Measurements from ENCODE around the gene PGM3. TPM values are rescaled to one million over a fixed set of nuclear protein-coding genes. Genes with fewer than 3 reads are reported as not detected.

Gene PGM3
- total RNA-seq, 1 experiment from 2014 or later: 17.0 TPM

- TF ChIP-seq CTCF (conservative IDR thresholded peaks at IDR 0.05; ENCODE audit: low read depth, low read length) (no peak), EZH2phosphoT487 (IDR thresholded peaks at IDR 0.05; ENCODE audit: borderline replicate concordance, low read length) (no peak), EZH2 (IDR thresholded peaks at IDR 0.05; ENCODE audit: low read length, unreplicated experiment) (no peak)
- Histone ChIP-seq H3K4me3 (ENCODE audit: low read length) (no peak overlapping the region), H2AFZ (ENCODE audit: low read length) (no peak overlapping the region), H3K9me3 (ENCODE audit: low read length) (no peaks in the 10 kb centered on the region), H3K4me1 (ENCODE audit: insufficient read depth, low read length) (peaks cover 28% of the 10 kb centered on the region), H3K9ac (ENCODE audit: low read length) (no peak overlapping the region), H3K9me2 (replicated peaks; ENCODE audit: low read length) (no peaks in the 10 kb centered on the region), H3K36me3 (ENCODE audit: low read depth, low read length) (peaks cover 34% of the 10 kb centered on the region), H3K27ac (ENCODE audit: low read length) (peak overlapping the region; percentile 66), H4K20me1 (ENCODE audit: low read length) (no peaks in the 10 kb centered on the region), H3K27me3 (ENCODE audit: low read length) (no peaks in the 10 kb centered on the region), H3F3A (ENCODE audit: low read length, unreplicated experiment) (peaks cover 5% of the 10 kb centered on the region), H3K4me2 (ENCODE audit: low read length) (peak overlapping the region; percentile 62), H3K79me2 (ENCODE audit: low read length) (no peaks in the 10 kb centered on the region; the same call in 1 of the 2 replicates)
- DNase-seq: peak; percentile 79
- ATAC-seq: peak; percentile 98
- POLR2A ChIA-PET (ENCODE audit: unreplicated experiment): no interaction called here
- CTCF ChIA-PET: no interaction called here
- intact Hi-C loops (cut with micrococcal nuclease): loop anchor here (1.0 kb wide), 1 partner anchor 9 kb away; no protein-coding TSS in a partner anchor
- BruUV-seq (replicated peaks): no TSS peak
Observed at GRCh38 chr6:83183082-83183828, 9.8 kb downstream of the PGM3 start.

GRCh38 chr6:83182114-83182513, 11.0 kb downstream of the PGM3 start:
- TF ChIP-seq EZH2 (IDR thresholded peaks at IDR 0.05; ENCODE audit: low read length, unreplicated experiment): no peak
- no peak for TF ChIP-seq EZH2phosphoT487 (IDR thresholded peaks at IDR 0.05; ENCODE audit: borderline replicate concordance, low read length)
- Histone ChIP-seq H3K4me1 (ENCODE audit: insufficient read depth, low read length) (peaks cover 28% of the 10 kb centered on the region), H3K9ac (ENCODE audit: low read length) (no peak overlapping the region), H3K9me3 (ENCODE audit: low read length) (no peaks in the 10 kb centered on the region), H4K20me1 (ENCODE audit: low read length) (no peaks in the 10 kb centered on the region), H3K9me2 (replicated peaks; ENCODE audit: low read length) (no peaks in the 10 kb centered on the region), H3K27me3 (ENCODE audit: low read length) (no peaks in the 10 kb centered on the region), H3K79me2 (ENCODE audit: low read length) (no peaks in the 10 kb centered on the region; the same call in 1 of the 2 replicates), H2AFZ (ENCODE audit: low read length) (no peak overlapping the region), H3F3A (ENCODE audit: low read length, unreplicated experiment) (peaks cover 5% of the 10 kb centered on the region), H3K4me2 (ENCODE audit: low read length) (no peak overlapping the region), H3K27ac (ENCODE audit: low read length) (no peak overlapping the region), H3K4me3 (ENCODE audit: low read length) (no peak overlapping the region), H3K36me3 (ENCODE audit: low read depth, low read length) (peaks cover 34% of the 10 kb centered on the region)
- DNase-seq (no peak), ATAC-seq (no peak)
- intact Hi-C loops (cut with micrococcal nuclease): no loop called here
- no TSS peak for BruUV-seq (replicated peaks)
- CTCF ChIA-PET: no interaction called here
- POLR2A ChIA-PET (ENCODE audit: unreplicated experiment): no interaction called here

DNA sequence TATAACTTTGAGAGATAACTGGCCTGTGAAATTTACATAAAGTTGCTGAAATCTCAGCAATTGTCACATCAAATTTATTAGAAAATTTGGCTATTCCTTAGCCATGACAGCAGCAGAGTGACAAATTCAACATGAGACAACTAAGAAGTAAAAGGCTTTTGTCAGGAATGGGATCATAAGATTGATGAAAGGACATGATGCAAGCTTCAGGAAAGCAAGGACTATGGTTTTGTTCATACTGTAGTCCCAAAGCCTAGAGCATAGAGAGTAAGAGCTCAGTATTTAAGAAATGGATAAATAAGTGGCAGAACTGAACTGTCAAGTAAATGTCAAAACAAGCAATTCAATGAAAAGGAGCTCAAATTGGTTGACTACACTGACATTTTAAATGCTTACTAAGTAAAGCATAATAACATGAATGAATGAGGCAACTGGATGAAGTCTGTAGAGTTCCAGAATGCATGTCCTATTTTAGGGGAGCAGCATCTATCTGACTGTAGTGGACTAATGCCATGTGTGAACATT, 12.6 kb downstream of the PGM3 start:
- Histone ChIP-seq H3K4me3 (ENCODE audit: low read length) (no peak overlapping the region), H3K4me1 (ENCODE audit: insufficient read depth, low read length) (peaks cover 28% of the 10 kb centered on the region), H3K9ac (ENCODE audit: low read length) (no peak overlapping the region), H3K79me2 (ENCODE audit: low read length) (no peaks in the 10 kb centered on the region; the same call in 1 of the 2 replicates), H3K27ac (ENCODE audit: low read length) (no peak overlapping the region), H3K9me2 (replicated peaks; ENCODE audit: low read length) (no peaks in the 10 kb centered on the region), H3K27me3 (ENCODE audit: low read length) (no peaks in the 10 kb centered on the region), H3K4me2 (ENCODE audit: low read length) (no peak overlapping the region), H3K9me3 (ENCODE audit: low read length) (no peaks in the 10 kb centered on the region), H4K20me1 (ENCODE audit: low read length) (no peaks in the 10 kb centered on the region), H2AFZ (ENCODE audit: low read length) (no peak overlapping the region), H3F3A (ENCODE audit: low read length, unreplicated experiment) (peaks cover 5% of the 10 kb centered on the region), H3K36me3 (ENCODE audit: low read depth, low read length) (peaks cover 32% of the 10 kb centered on the region)
- BruUV-seq (replicated peaks): no TSS peak
- CTCF ChIA-PET: no interaction called here
- ATAC-seq: no peak
- no peak for DNase-seq
- intact Hi-C loops (cut with micrococcal nuclease): no loop called here
- POLR2A ChIA-PET (ENCODE audit: unreplicated experiment): no interaction called here
- TF ChIP-seq CTCF (conservative IDR thresholded peaks at IDR 0.05; ENCODE audit: low read depth, low read length) (no peak), EZH2 (IDR thresholded peaks at IDR 0.05; ENCODE audit: low read length, unreplicated experiment) (no peak), EZH2phosphoT487 (IDR thresholded peaks at IDR 0.05; ENCODE audit: borderline replicate concordance, low read length) (no peak)
